C4-2B (cell line): Measurements from ENCODE around the gene ALPI.

ENCODE experiments used
- H3K27ac ChIP-seq: fragments of 450-650 bp; 2 replicates; pipeline ENCODE4 v1.5.1; 2017
- CTCF ChIP-seq: fragments of 450-650 bp; conservative IDR thresholded peaks from 2 replicates; pipeline ENCODE4 v1.5.1; 2017; ENCODE audit warnings: mild to moderate bottlenecking
- ZFX ChIP-seq: fragments of 450-650 bp; IDR thresholded peaks from 2 replicates; pipeline ENCODE4 v1.6.1; 2017

The ALPI gene

GRCh38 chr2:232501794-232502390 lies 45.9 kb downstream of the ALPI start:
- H3K27ac ChIP-seq = no peak overlapping the region
- TF ChIP-seq ZFX = no peak
- no peak for TF ChIP-seq CTCF

GRCh38 chr2:232502511-232502910 lies 46.6 kb downstream of the ALPI start:
- H3K27ac ChIP-seq = no peak overlapping the region

GRCh38 chr2:232502911-232503808 lies 47.2 kb downstream of the ALPI start:
- no peak overlapping the region for H3K27ac ChIP-seq
- TF ChIP-seq ZFX = no peak
- TF ChIP-seq CTCF = no peak

More at GRCh38 chr2:232502511-232502910, 46.6 kb downstream of the ALPI start:
- TF ChIP-seq ZFX (no peak), CTCF (no peak)

GRCh38 chr2:232503809-232504323 lies 47.9 kb downstream of the ALPI start:
- TF ChIP-seq CTCF (no peak), ZFX (no peak)
- H3K27ac ChIP-seq = no peak overlapping the region

- H3K27ac ChIP-seq = no peak overlapping the region
- TF ChIP-seq ZFX (no peak), CTCF (no peak)
Measured at GRCh38 chr2:232504438-232504837, 48.5 kb downstream of the ALPI start.

- no peak for TF ChIP-seq CTCF
- no peak for TF ChIP-seq ZFX
- H3K27ac ChIP-seq = no peak overlapping the region
Measured at GRCh38 chr2:232505856-232506255, 49.9 kb downstream of the ALPI start.

- H3K27ac ChIP-seq = no peak overlapping the region
Measured at GRCh38 chr2:232506709-232507108, 50.8 kb downstream of the ALPI start.

More at GRCh38 chr2:232506709-232507108, 50.8 kb downstream of the ALPI start:
- no peak for TF ChIP-seq CTCF
- TF ChIP-seq ZFX = no peak
